Endodermal cell (in vitro differentiated cells): ENCODE data around the gene TRABD2B. TPM values are rescaled to one million over a fixed set of nuclear protein-coding genes. Genes with fewer than 3 reads are reported as not detected.

Source experiments
- DNase-seq: peaks from one replicate; pipeline ENCODE4 v3.0.0-alpha.2; 2017
- H3K27ac ChIP-seq: 2 replicates; pipeline ENCODE4 v1.5.1; 2013; ENCODE audit warnings: mild to moderate bottlenecking, low read depth, low read length, moderate library complexity
- H3K27me3 ChIP-seq: 2 replicates; pipeline ENCODE4 v1.6.1; 2013; ENCODE audit warnings: mild to moderate bottlenecking, low read length, moderate library complexity; ENCODE audit not compliant: insufficient read depth, control insufficient read depth, poor library complexity, severe bottlenecking
- H3K36me3 ChIP-seq: 2 replicates; pipeline ENCODE4 v1.7.0; 2013; ENCODE audit warnings: mild to moderate bottlenecking, low read length, moderate library complexity; ENCODE audit not compliant: control insufficient read depth, insufficient read depth
- H3K4me1 ChIP-seq: one replicate; pipeline ENCODE4 v1.7.0; 2013; ENCODE audit warnings: low read length; ENCODE audit not compliant: control insufficient read depth, insufficient read depth
- H3K4me3 ChIP-seq: 2 replicates; pipeline ENCODE4 v1.5.1; 2013; ENCODE audit warnings: mild to moderate bottlenecking, low read length, moderate library complexity
- H3K9ac ChIP-seq: 2 replicates; pipeline ENCODE4 v1.6.1; 2013; ENCODE audit warnings: mild to moderate bottlenecking, low read length, moderate library complexity; ENCODE audit not compliant: poor library complexity, severe bottlenecking; ENCODE audit errors: extremely low read depth
- H3K9me3 ChIP-seq: 2 replicates; pipeline ENCODE4 v1.6.1; 2013; ENCODE audit warnings: mild to moderate bottlenecking, low read length, moderate library complexity; ENCODE audit not compliant: control insufficient read depth
- H3K27ac Mint-ChIP-seq: 2 replicates; pipeline ENCODE4 v1.8.0; 2020; ENCODE audit warnings: mixed read lengths
- H3K27me3 Mint-ChIP-seq: 2 replicates; pipeline ENCODE4 v1.8.0; 2021; ENCODE audit warnings: mild to moderate bottlenecking, mixed read lengths; ENCODE audit not compliant: insufficient read depth
- H3K36me3 Mint-ChIP-seq: 2 replicates; pipeline ENCODE4 v1.8.0; 2020; ENCODE audit warnings: low read depth, mixed read lengths
- H3K4me1 Mint-ChIP-seq: 2 replicates; pipeline ENCODE4 v1.8.0; 2020; ENCODE audit warnings: mixed read lengths
- H3K4me3 Mint-ChIP-seq: 2 replicates; pipeline ENCODE4 v1.8.0; 2020; ENCODE audit warnings: mild to moderate bottlenecking, moderate library complexity, mixed read lengths
- H3K9me3 Mint-ChIP-seq: 2 replicates; pipeline ENCODE4 v1.8.0; 2020; ENCODE audit warnings: mild to moderate bottlenecking, mixed read lengths
- WGBS, 2 experiments: methylation state at CpG; one replicate each; pipeline versions ENCODE4 v1.1.5 to v1.1.7; 2013; ENCODE audit warnings: missing lambda C conversion rate in 2 of 2, mixed read lengths in 1 of 2; ENCODE audit not compliant: insufficient coverage in 1 of 2, insufficient read length in 1 of 2; 5-methylcytosine and 5-hydroxymethylcytosine counted together
- total RNA-seq, 2 donors: library from RNA; stranded (reverse); fragmentation: NEBNext Ultra II Directional in 1 of 2; extraction: Animal tissue kit (Norgen Biotek cat#: 25700) in 1 of 2; gene quantifications; 2 replicates in 1 of 2; 3 replicates in 1 of 2; pipeline ENCODE4 v1.2.1, GENCODE V29; 2021
- TF ChIP-seq, protein P1 (sequence below): fragments of 200-600 bp; sonication (generic); conservative IDR thresholded peaks from 2 replicates; pipeline ENCODE4 v1.5.0; 2021; ENCODE audit warnings: antibody characterized with exemption, mild to moderate bottlenecking

TRABD2B gene
- total RNA-seq, 2 donors from 2014 or later = 24.4 to 28.0 TPM

DNA sequence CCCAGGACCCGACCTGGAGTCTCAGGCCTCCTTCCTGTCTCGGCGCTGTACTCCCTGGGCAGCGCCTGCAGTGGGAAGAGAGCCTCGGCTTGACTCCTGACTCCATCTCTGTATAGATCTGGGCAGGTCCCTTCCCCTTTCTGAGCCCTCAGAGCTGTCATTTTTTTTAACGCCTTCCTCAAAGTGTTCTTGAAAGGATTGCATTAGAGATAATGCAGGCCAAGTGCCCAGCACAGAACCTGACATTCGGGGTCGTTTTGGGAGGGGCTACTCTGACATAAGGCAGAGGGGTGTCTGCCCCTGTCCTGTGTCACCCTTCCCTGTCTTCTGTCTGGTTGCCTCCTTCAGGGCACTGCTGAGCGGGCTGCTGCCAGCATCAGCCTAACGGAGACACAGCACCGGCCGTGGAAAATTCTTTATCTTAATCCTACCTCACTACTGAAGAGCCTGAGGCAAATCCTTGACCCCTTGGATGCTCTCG lies 271.6 kb downstream of the TRABD2B start:
- H3K27ac ChIP-seq = no peak overlapping the region
- Mint-ChIP-seq H3K27me3 (peaks cover 75% of the 10 kb centered on the region), H3K4me3 (peak overlapping the region; percentile 22), H3K36me3 (no peaks in the 10 kb centered on the region), H3K9me3 (no peaks in the 10 kb centered on the region), H3K27ac (no peak overlapping the region), H3K4me1 (peaks cover 6% of the 10 kb centered on the region)
- H3K36me3 ChIP-seq = no peaks in the 10 kb centered on the region
- H3K9ac ChIP-seq = no peak overlapping the region
- DNase-seq = no peak
- peaks cover 76% of the 10 kb centered on the region for H3K27me3 ChIP-seq
- H3K4me1 ChIP-seq = peaks cover 13% of the 10 kb centered on the region
- 21 to 25% methylated on average over 7 to 13 of the region's 13 CpGs for WGBS, 2 experiments
- no peaks in the 10 kb centered on the region for H3K9me3 ChIP-seq
- H3K4me3 ChIP-seq = peak overlapping the region; percentile 58
- TF ChIP-seq, protein P1, sequence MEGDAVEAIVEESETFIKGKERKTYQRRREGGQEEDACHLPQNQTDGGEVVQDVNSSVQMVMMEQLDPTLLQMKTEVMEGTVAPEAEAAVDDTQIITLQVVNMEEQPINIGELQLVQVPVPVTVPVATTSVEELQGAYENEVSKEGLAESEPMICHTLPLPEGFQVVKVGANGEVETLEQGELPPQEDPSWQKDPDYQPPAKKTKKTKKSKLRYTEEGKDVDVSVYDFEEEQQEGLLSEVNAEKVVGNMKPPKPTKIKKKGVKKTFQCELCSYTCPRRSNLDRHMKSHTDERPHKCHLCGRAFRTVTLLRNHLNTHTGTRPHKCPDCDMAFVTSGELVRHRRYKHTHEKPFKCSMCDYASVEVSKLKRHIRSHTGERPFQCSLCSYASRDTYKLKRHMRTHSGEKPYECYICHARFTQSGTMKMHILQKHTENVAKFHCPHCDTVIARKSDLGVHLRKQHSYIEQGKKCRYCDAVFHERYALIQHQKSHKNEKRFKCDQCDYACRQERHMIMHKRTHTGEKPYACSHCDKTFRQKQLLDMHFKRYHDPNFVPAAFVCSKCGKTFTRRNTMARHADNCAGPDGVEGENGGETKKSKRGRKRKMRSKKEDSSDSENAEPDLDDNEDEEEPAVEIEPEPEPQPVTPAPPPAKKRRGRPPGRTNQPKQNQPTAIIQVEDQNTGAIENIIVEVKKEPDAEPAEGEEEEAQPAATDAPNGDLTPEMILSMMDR = no peak

DNA sequence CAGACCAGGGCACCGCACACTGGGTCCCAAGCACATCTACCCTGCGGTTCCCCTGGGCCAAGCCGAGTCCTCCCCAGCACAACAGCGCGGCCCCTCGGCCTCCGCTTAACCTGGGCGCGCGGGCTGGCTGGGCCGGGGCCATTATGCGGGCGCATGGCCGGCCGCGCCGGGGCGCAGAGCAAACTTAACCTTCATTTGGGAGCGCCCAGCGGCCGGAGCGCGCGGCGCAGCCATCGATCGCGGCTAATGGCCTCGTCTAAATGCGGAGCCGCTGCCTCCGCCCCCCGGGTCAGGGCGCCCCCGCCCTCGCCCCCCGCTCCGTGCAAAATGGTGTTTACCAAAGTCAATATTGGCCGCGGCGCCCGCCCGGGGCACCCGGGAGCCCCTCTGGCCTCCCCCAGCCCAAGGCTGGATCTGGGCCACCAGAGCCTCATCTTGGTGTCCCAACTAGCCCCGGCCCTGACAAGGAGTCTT lies 272.1 kb downstream of the TRABD2B start:
- H3K4me1 ChIP-seq = peaks cover 13% of the 10 kb centered on the region
- Mint-ChIP-seq H3K4me1 (peaks cover 6% of the 10 kb centered on the region), H3K27me3 (peaks cover 78% of the 10 kb centered on the region), H3K4me3 (peak overlapping the region; percentile 22), H3K36me3 (no peaks in the 10 kb centered on the region), H3K27ac (no peak overlapping the region), H3K9me3 (no peaks in the 10 kb centered on the region)
- WGBS, 2 experiments = 1 to 4% methylated on average over 21 to 45 of the region's 45 CpGs
- DNase-seq = peak; percentile 91
- TF ChIP-seq, protein P1 = peak; percentile 69
- no peak overlapping the region for H3K27ac ChIP-seq
- no peak overlapping the region for H3K9ac ChIP-seq
- no peaks in the 10 kb centered on the region for H3K36me3 ChIP-seq
- peak overlapping the region; percentile 58 for H3K4me3 ChIP-seq
- H3K9me3 ChIP-seq = no peaks in the 10 kb centered on the region
- H3K27me3 ChIP-seq = peaks cover 81% of the 10 kb centered on the region

DNA sequence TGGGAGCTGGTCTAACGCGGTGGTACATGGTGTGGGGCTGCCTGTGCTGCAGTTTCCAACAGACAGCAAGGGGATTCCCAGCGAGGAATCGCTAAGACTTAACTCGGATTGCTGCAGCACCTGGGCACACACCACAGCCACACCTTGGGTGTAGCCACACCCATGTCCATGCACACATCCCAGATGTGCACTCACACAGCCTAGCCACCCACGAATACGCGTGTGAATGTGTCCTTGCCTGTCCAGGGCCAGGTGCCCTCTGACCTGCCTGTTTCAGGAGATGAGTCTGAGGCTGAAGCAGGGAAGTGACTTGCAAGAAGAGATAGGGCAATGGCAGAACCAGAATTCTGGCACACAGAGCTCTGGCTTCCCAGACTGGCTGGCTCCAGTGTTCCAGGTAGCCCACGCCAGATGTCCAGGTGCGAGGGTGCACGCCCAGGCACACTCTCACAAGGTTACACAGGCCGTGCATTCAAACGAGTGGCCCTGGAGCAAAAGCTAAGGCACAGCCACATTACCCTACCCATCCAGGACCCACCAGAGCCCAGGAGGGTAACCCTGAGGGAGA lies 272.7 kb downstream of the TRABD2B start:
- no peaks in the 10 kb centered on the region for H3K9me3 Mint-ChIP-seq
- peak overlapping the region; percentile 22 for H3K4me3 Mint-ChIP-seq
- no peak overlapping the region for H3K27ac Mint-ChIP-seq
- H3K27me3 ChIP-seq = peaks cover 86% of the 10 kb centered on the region
- WGBS, 2 experiments = 83 to 89% methylated on average over 11 to 13 of the region's 13 CpGs
- no peaks in the 10 kb centered on the region for H3K36me3 ChIP-seq
- no peaks in the 10 kb centered on the region for H3K9me3 ChIP-seq
- TF ChIP-seq, protein P1 = no peak
- no peak overlapping the region for H3K27ac ChIP-seq
- no peaks in the 10 kb centered on the region for H3K36me3 Mint-ChIP-seq
- H3K27me3 Mint-ChIP-seq = peaks cover 81% of the 10 kb centered on the region
- no peak overlapping the region for H3K9ac ChIP-seq
- no peak for DNase-seq
- H3K4me3 ChIP-seq = peak overlapping the region; percentile 58
- H3K4me1 Mint-ChIP-seq = peaks cover 6% of the 10 kb centered on the region
- peaks cover 13% of the 10 kb centered on the region for H3K4me1 ChIP-seq
